GM10248 (cell line): ENCODE data around the gene GPR89A.

Experiments used
- CTCF ChIA-PET: fragments of 300-600 bp; sonication (Branson Sonifier 250); formaldehyde crosslinking; extraction: SDS; loops from one replicate; lab custom pipeline; 2021; ENCODE audit warnings: antibody characterized with exemption; lab: Yijun Ruan, JAX
- POLR2A ChIA-PET: fragments of 350-650 bp; sonication (Branson Sonifier 250); formaldehyde crosslinking; extraction: SDS; loops from one replicate; lab custom pipeline; 2020; ENCODE audit warnings: antibody characterized with exemption; lab: Yijun Ruan, JAX
- DNase-seq: peaks from one replicate; pipeline ENCODE4 v3.0.0; 2012; ENCODE audit errors: extremely low spot score
- CTCF ChIP-seq: IDR thresholded peaks from 2 replicates; pipeline ENCODE4 v1.5.1; 2012; ENCODE audit warnings: mild to moderate bottlenecking, low read depth; ENCODE audit errors: extremely low read depth, missing control alignments, control extremely low read depth

GPR89A gene

GRCh38 chr1:145702052-145702451 is 94.3 kb downstream of the GPR89A start:
- ChIA-PET POLR2A (no interaction called here), CTCF (interaction anchor here (8.6 kb wide), 1 partner anchor 19 kb away, joined by 59 read pairs; no protein-coding TSS in a partner anchor)
- no peak for TF ChIP-seq CTCF
- no peak for DNase-seq

- CTCF ChIA-PET: interaction anchor here (0.9 to 8.6 kb wide), 2 partner anchors 18 to 23 kb away, joined by 3 to 59 read pairs; no protein-coding TSS in a partner anchor
Measured at GRCh38 chr1:145702826-145703225, 95.0 kb downstream of the GPR89A start.

GRCh38 chr1:145705622-145706021 is 97.8 kb downstream of the GPR89A start:
- ChIA-PET POLR2A (no interaction called here), CTCF (interaction anchor here (1.5 to 8.6 kb wide), 3 partner anchors 11 to 15 kb away, joined by 5 to 59 read pairs (median 5); partner anchors contain the start of gene CD160)
- DNase-seq: no peak
- no peak for TF ChIP-seq CTCF

More at GRCh38 chr1:145702826-145703225, 95.0 kb downstream of the GPR89A start:
- POLR2A ChIA-PET: no interaction called here
- no peak for TF ChIP-seq CTCF
- no peak for DNase-seq

GRCh38 chr1:145706086-145706664 is 98.4 kb downstream of the GPR89A start:
- no peak for DNase-seq
- no peak for TF ChIP-seq CTCF
- ChIA-PET POLR2A (no interaction called here), CTCF (interaction anchor here (8.6 kb wide), 1 partner anchor 15 kb away, joined by 59 read pairs; no protein-coding TSS in a partner anchor)

GRCh38 chr1:145707183-145707867 is 99.5 kb downstream of the GPR89A start, which contains the start of gene PDZK1:
Gene PDZK1 (minus strand): TSS chr1:145707368. CDS start chr1:145688021, 19,347 bp downstream.
- TF ChIP-seq CTCF: no peak
- no peak for DNase-seq
- POLR2A ChIA-PET: no interaction called here
- CTCF ChIA-PET: interaction anchor here (8.6 kb wide), 1 partner anchor 14 kb away, joined by 59 read pairs; no protein-coding TSS in a partner anchor

GRCh38 chr1:145708063-145708462 is 100.3 kb downstream of the GPR89A start:
- ChIA-PET POLR2A (no interaction called here), CTCF (interaction anchor here (1.2 to 8.6 kb wide), 3 partner anchors 8 to 13 kb away, joined by 3 to 59 read pairs (median 8); no protein-coding TSS in a partner anchor)
- peak; percentile 55 for DNase-seq
- TF ChIP-seq CTCF: no peak
